OCI-LY3 (cell line): ENCODE results near the gene FAM25G.

ENCODE experiments used
- CTCF ChIP-seq: fragments of 200-600, 300-600 bp; sonication (generic); IDR thresholded peaks from 2 replicates; pipeline ENCODE4 v1.5.1; 2014; ENCODE audit warnings: antibody characterized with exemption, low read length, low read depth
- EZH2phosphoT487 ChIP-seq: fragments of 200-600 bp; shearing (Covaris generic); IDR thresholded peaks from 2 replicates; pipeline ENCODE4 v1.6.1; 2018; ENCODE audit warnings: antibody characterized with exemption, mixed run types, low read depth

- no peak for TF ChIP-seq EZH2phosphoT487
- TF ChIP-seq CTCF = no peak
Measured at GRCh38 chr10:47457826-47458225, 33.7 kb downstream of the FAM25G start.
